ENCODE measurements around the gene ARAP1. TPM values are rescaled to one million over a fixed set of nuclear protein-coding genes. Genes with fewer than 3 reads are reported as not detected.

Gene ARAP1
- polyA plus RNA-seq, 1 donor from 2014 or later = 3.5 TPM

GRCh38 chr11:72776844-72777754 is 24.9 kb upstream of the ARAP1 start:
- no peak overlapping the region for H3K27ac ChIP-seq (ENCODE audit: low read length)
- no peaks in the 10 kb centered on the region for H3K9me2 ChIP-seq (ENCODE audit: insufficient read depth, low read length)
- no peak for TF ChIP-seq POLR2AphosphoS5 (IDR thresholded peaks at IDR 0.05)
- TF ChIP-seq CTCF (IDR thresholded peaks at IDR 0.05; ENCODE audit: poor library complexity, severe bottlenecking) = no peak
- TF ChIP-seq EP300 (conservative IDR thresholded peaks at IDR 0.05; ENCODE audit: poor library complexity, severe bottlenecking) = no peak
- TF ChIP-seq MXI1 (conservative IDR thresholded peaks at IDR 0.05; ENCODE audit: poor library complexity, severe bottlenecking) = no peak
- no peak for TF ChIP-seq RAD21 (conservative IDR thresholded peaks at IDR 0.05)
- no peak for TF ChIP-seq TAF1 (IDR thresholded peaks at IDR 0.05; ENCODE audit: low read depth)
- TF ChIP-seq EZH2 (IDR thresholded peaks at IDR 0.05; ENCODE audit: borderline replicate concordance, insufficient read depth, low read length, poor library complexity, severe bottlenecking) = no peak
- TF ChIP-seq SMC3 (conservative IDR thresholded peaks at IDR 0.05; ENCODE audit: poor library complexity) = no peak
- no peak for TF ChIP-seq REST (IDR thresholded peaks at IDR 0.05; ENCODE audit: borderline replicate concordance)
- no peaks in the 10 kb centered on the region for H3K36me3 ChIP-seq (ENCODE audit: insufficient read depth, low read length)
- H3K79me2 ChIP-seq (replicated peaks; ENCODE audit: insufficient read depth, low read length) = no peaks in the 10 kb centered on the region
- no peak overlapping the region for H3K4me2 ChIP-seq (ENCODE audit: low read length)
- H4K20me1 ChIP-seq (ENCODE audit: insufficient read depth) = no peaks in the 10 kb centered on the region
- H3K9me3 ChIP-seq (ENCODE audit: low read length) = no peaks in the 10 kb centered on the region
- H2AFZ ChIP-seq (ENCODE audit: low read depth, low read length) = no peak overlapping the region
- no peak overlapping the region for H3K9ac ChIP-seq (ENCODE audit: low read length)
- peaks cover 5% of the 10 kb centered on the region for H3K27me3 ChIP-seq (ENCODE audit: insufficient read depth, low read depth, low read length)
- no peak overlapping the region for H3K4me3 ChIP-seq (ENCODE audit: low read length)
- H3F3A ChIP-seq (ENCODE audit: insufficient read depth, low read length, poor library complexity, severe bottlenecking) = no peaks in the 10 kb centered on the region

GRCh38 chr11:72776117-72776843 is 24.1 kb upstream of the ARAP1 start:
- Histone ChIP-seq H3K27me3 (ENCODE audit: insufficient read depth, low read depth, low read length) (peaks cover 4% of the 10 kb centered on the region), H3K4me2 (ENCODE audit: low read length) (no peak overlapping the region), H3K9me3 (ENCODE audit: low read length) (no peaks in the 10 kb centered on the region), H3K79me2 (replicated peaks; ENCODE audit: insufficient read depth, low read length) (no peaks in the 10 kb centered on the region), H3K36me3 (ENCODE audit: insufficient read depth, low read length) (no peaks in the 10 kb centered on the region), H2AFZ (ENCODE audit: low read depth, low read length) (no peak overlapping the region), H3K9me2 (ENCODE audit: insufficient read depth, low read length) (no peaks in the 10 kb centered on the region), H3K27ac (ENCODE audit: low read length) (no peak overlapping the region), H4K20me1 (ENCODE audit: insufficient read depth) (no peaks in the 10 kb centered on the region), H3K4me3 (ENCODE audit: low read length) (no peak overlapping the region), H3K9ac (ENCODE audit: low read length) (no peak overlapping the region), H3F3A (ENCODE audit: insufficient read depth, low read length, poor library complexity, severe bottlenecking) (no peaks in the 10 kb centered on the region)
- TF ChIP-seq POLR2AphosphoS5 (IDR thresholded peaks at IDR 0.05) (no peak), REST (IDR thresholded peaks at IDR 0.05; ENCODE audit: borderline replicate concordance) (no peak), EP300 (conservative IDR thresholded peaks at IDR 0.05; ENCODE audit: poor library complexity, severe bottlenecking) (no peak), TAF1 (IDR thresholded peaks at IDR 0.05; ENCODE audit: low read depth) (no peak), EZH2 (IDR thresholded peaks at IDR 0.05; ENCODE audit: borderline replicate concordance, insufficient read depth, low read length, poor library complexity, severe bottlenecking) (no peak), MXI1 (conservative IDR thresholded peaks at IDR 0.05; ENCODE audit: poor library complexity, severe bottlenecking) (no peak), SMC3 (conservative IDR thresholded peaks at IDR 0.05; ENCODE audit: poor library complexity) (no peak), CTCF (IDR thresholded peaks at IDR 0.05; ENCODE audit: poor library complexity, severe bottlenecking) (no peak), RAD21 (conservative IDR thresholded peaks at IDR 0.05) (no peak)

Measured in neural cell (in vitro differentiated cells).